HG02870 (cell line): ENCODE measurements around the gene C5.

ENCODE experiments used
- ATAC-seq: cut with Tn5 transposase; IDR thresholded peaks from one replicate; pipeline ENCODE4 v1.9.1; 2021; ENCODE audit warnings: mild to moderate bottlenecking, moderate library complexity; ENCODE audit not compliant: unreplicated experiment

The C5 gene

GRCh38 chr9:120914396-120914795 is 135.7 kb downstream of the C5 start:
- ATAC-seq, result no peak

GRCh38 chr9:120913647-120914264 is 136.3 kb downstream of the C5 start:
- ATAC-seq, result no peak

- no peak for ATAC-seq
These were observed 137.0 kb downstream of the C5 start for GRCh38 chr9:120912958-120913646.

GRCh38 chr9:120911295-120911837 is 138.7 kb downstream of the C5 start:
- no peak for ATAC-seq

GRCh38 chr9:120910643-120911042 is 139.4 kb downstream of the C5 start:
- no peak for ATAC-seq

- no peak for ATAC-seq
These were observed 140.2 kb downstream of the C5 start for GRCh38 chr9:120909904-120910303.

GRCh38 chr9:120905315-120906164 is 144.5 kb downstream of the C5 start:
- ATAC-seq, result no peak

- ATAC-seq, result no peak
These were observed 145.1 kb downstream of the C5 start for GRCh38 chr9:120904978-120905301.

- ATAC-seq, result no peak
These were observed 145.8 kb downstream of the C5 start for GRCh38 chr9:120904061-120904977.

- no peak for ATAC-seq
These were observed 147.2 kb downstream of the C5 start for GRCh38 chr9:120902569-120903535.
